WERI-Rb-1 (cell line): ENCODE results near the gene CALD1.

Experiments
- DNase-seq: peaks from one replicate; pipeline ENCODE4 v3.0.0-alpha.2; 2020
- H3K27ac ChIP-seq: fragments of 250-450 bp; sonication (Bioruptor Pico); 2 replicates; pipeline ENCODE4 v1.5.1; 2020; ENCODE audit warnings: mild to moderate bottlenecking, moderate library complexity
- H3K27me3 ChIP-seq: fragments of 250-450 bp; sonication (Bioruptor Pico); 2 replicates; pipeline ENCODE4 v1.5.1; 2021; ENCODE audit warnings: mild to moderate bottlenecking, low read depth, moderate library complexity; ENCODE audit not compliant: insufficient read depth, severe bottlenecking
- H3K36me3 ChIP-seq: fragments of 250-450 bp; sonication (Bioruptor Pico); 2 replicates; pipeline ENCODE4 v1.5.1; 2020; ENCODE audit warnings: mild to moderate bottlenecking, moderate library complexity
- H3K4me3 ChIP-seq: 2 replicates; pipeline ENCODE4 v1.5.1; 2011; ENCODE audit warnings: low read depth, mild to moderate bottlenecking, control low read depth, low read length
- H3K9me3 ChIP-seq: fragments of 250-450 bp; sonication (Bioruptor Pico); 2 replicates; pipeline ENCODE4 v1.5.1; 2021; ENCODE audit warnings: mild to moderate bottlenecking, moderate library complexity; ENCODE audit not compliant: severe bottlenecking
- CTCF ChIP-seq: IDR thresholded peaks from 2 replicates; pipeline ENCODE4 v1.5.1; 2011; ENCODE audit warnings: low read depth, mild to moderate bottlenecking, control low read depth, inconsistent platforms, low read length

The CALD1 gene

GRCh38 chr7:134866617-134867016 is 87.2 kb downstream of the CALD1 start:
- Histone ChIP-seq H3K27ac (no peak overlapping the region), H3K27me3 (no peaks in the 10 kb centered on the region), H3K36me3 (no peaks in the 10 kb centered on the region), H3K4me3 (no peak overlapping the region), H3K9me3 (no peaks in the 10 kb centered on the region)
- no peak for DNase-seq
- no peak for TF ChIP-seq CTCF

- Histone ChIP-seq H3K27me3 (no peaks in the 10 kb centered on the region), H3K9me3 (no peaks in the 10 kb centered on the region), H3K36me3 (no peaks in the 10 kb centered on the region), H3K27ac (no peak overlapping the region), H3K4me3 (no peak overlapping the region)
- TF ChIP-seq CTCF = no peak
- no peak for DNase-seq
Observed at GRCh38 chr7:134870156-134870555, 90.7 kb downstream of the CALD1 start.

- no peaks in the 10 kb centered on the region for H3K27me3 ChIP-seq
- no peak for TF ChIP-seq CTCF
- DNase-seq = no peak
- no peak overlapping the region for H3K4me3 ChIP-seq
- no peak overlapping the region for H3K27ac ChIP-seq
- no peaks in the 10 kb centered on the region for H3K36me3 ChIP-seq
- no peaks in the 10 kb centered on the region for H3K9me3 ChIP-seq
Observed at GRCh38 chr7:134870781-134871180, 91.3 kb downstream of the CALD1 start.

GRCh38 chr7:134873253-134873652 is 93.8 kb downstream of the CALD1 start:
- Histone ChIP-seq H3K27me3 (no peaks in the 10 kb centered on the region), H3K36me3 (no peaks in the 10 kb centered on the region), H3K9me3 (no peaks in the 10 kb centered on the region), H3K27ac (no peak overlapping the region), H3K4me3 (no peak overlapping the region)
- no peak for DNase-seq
- no peak for TF ChIP-seq CTCF

- no peaks in the 10 kb centered on the region for H3K9me3 ChIP-seq
- no peak overlapping the region for H3K4me3 ChIP-seq
- H3K36me3 ChIP-seq = no peaks in the 10 kb centered on the region
- H3K27ac ChIP-seq = no peak overlapping the region
- TF ChIP-seq CTCF = no peak
- no peaks in the 10 kb centered on the region for H3K27me3 ChIP-seq
- no peak for DNase-seq
Observed at GRCh38 chr7:134874407-134874806, 95.0 kb downstream of the CALD1 start.

GRCh38 chr7:134875867-134876266 is 96.4 kb downstream of the CALD1 start:
- TF ChIP-seq CTCF = no peak
- no peak overlapping the region for H3K27ac ChIP-seq
- no peak overlapping the region for H3K4me3 ChIP-seq
- no peaks in the 10 kb centered on the region for H3K27me3 ChIP-seq
- DNase-seq = no peak
- H3K36me3 ChIP-seq = no peaks in the 10 kb centered on the region
- no peaks in the 10 kb centered on the region for H3K9me3 ChIP-seq
